Neural cell (in vitro differentiated cells): ENCODE results near the gene SUN1. TPM values are rescaled to one million over a fixed set of nuclear protein-coding genes. Genes with fewer than 3 reads are reported as not detected.

Experiments
- H2AFZ ChIP-seq: fragments of 200-600, 300-800 bp; sonication (generic), shearing (Covaris generic); 2 replicates; pipeline ENCODE4 v1.6.0; 2014; ENCODE audit warnings: low read depth, mild to moderate bottlenecking, antibody characterized with exemption, low read length, moderate library complexity
- H3F3A ChIP-seq: fragments of 200-600 bp; shearing (Covaris generic); 2 replicates; pipeline ENCODE4 v1.6.1; 2016; ENCODE audit warnings: mild to moderate bottlenecking, moderate library complexity, mixed read lengths, antibody characterized with exemption, low read length; ENCODE audit not compliant: insufficient read depth, poor library complexity, severe bottlenecking
- H3K27ac ChIP-seq: fragments of 200-600, 300-800 bp; sonication (generic), shearing (Covaris generic); 2 replicates; pipeline ENCODE4 v1.5.1; 2014; ENCODE audit warnings: mild to moderate bottlenecking, low read length, moderate library complexity
- H3K27me3 ChIP-seq: fragments of 300-800, 200-600 bp; sonication (generic), shearing (Covaris generic); 2 replicates; pipeline ENCODE4 v1.6.0; 2014; ENCODE audit warnings: mild to moderate bottlenecking, low read depth, low read length, moderate library complexity; ENCODE audit not compliant: insufficient read depth
- H3K36me3 ChIP-seq: fragments of 300-800, 200-600 bp; sonication (generic), shearing (Covaris generic); 2 replicates; pipeline ENCODE4 v1.5.1; 2014; ENCODE audit warnings: mild to moderate bottlenecking, antibody characterized with exemption, low read length, moderate library complexity; ENCODE audit not compliant: insufficient read depth
- H3K4me2 ChIP-seq: fragments of 300-800, 200-600 bp; sonication (generic), shearing (Covaris generic); 2 replicates; pipeline ENCODE4 v1.6.0; 2014; ENCODE audit warnings: mild to moderate bottlenecking, low read length
- H3K4me3 ChIP-seq: fragments of 300-800, 200-600 bp; sonication (generic), shearing (Covaris generic); 2 replicates; pipeline ENCODE4 v1.5.1; 2014; ENCODE audit warnings: mild to moderate bottlenecking, low read length, moderate library complexity
- H3K79me2 ChIP-seq: fragments of 200-600 bp; shearing (Covaris generic); replicated peaks from 2 replicates; pipeline ENCODE4 v1.6.0; 2014; ENCODE audit warnings: mild to moderate bottlenecking, low read length, moderate library complexity; ENCODE audit not compliant: insufficient read depth
- H3K9ac ChIP-seq: fragments of 300-800, 200-600 bp; sonication (generic), shearing (Covaris generic); 2 replicates; pipeline ENCODE4 v1.6.1; 2016; ENCODE audit warnings: mild to moderate bottlenecking, low read length, mixed read lengths
- H3K9me2 ChIP-seq: fragments of 200-600 bp; shearing (Covaris generic); 2 replicates; pipeline ENCODE4 v1.6.1; 2016; ENCODE audit warnings: mild to moderate bottlenecking, low read length, mixed read lengths; ENCODE audit not compliant: insufficient read depth
- H3K9me3 ChIP-seq: fragments of 200-600, 300-800 bp; sonication (generic), shearing (Covaris generic); 2 replicates; pipeline ENCODE4 v1.6.1; 2016; ENCODE audit warnings: mild to moderate bottlenecking, mixed run types, low read length, moderate library complexity, mixed read lengths
- H4K20me1 ChIP-seq: fragments of 200-600 bp; shearing (Covaris generic); 2 replicates; pipeline ENCODE4 v1.6.1; 2016; ENCODE audit warnings: mild to moderate bottlenecking, mixed run types; ENCODE audit not compliant: insufficient read depth
- CTCF ChIP-seq: fragments of 450-650 bp; IDR thresholded peaks from 2 replicates; pipeline ENCODE4 v1.5.1; 2014; ENCODE audit warnings: antibody characterized with exemption, mild to moderate bottlenecking, moderate library complexity; ENCODE audit not compliant: poor library complexity, severe bottlenecking
- EP300 ChIP-seq: fragments of 450-650 bp; conservative IDR thresholded peaks from 2 replicates; pipeline ENCODE4 v1.6.1; 2014; ENCODE audit warnings: antibody characterized with exemption, mild to moderate bottlenecking, moderate library complexity; ENCODE audit not compliant: poor library complexity, severe bottlenecking
- EZH2 ChIP-seq: fragments of 200-600, 300-800 bp; shearing (Covaris generic), sonication (generic); IDR thresholded peaks from 2 replicates; pipeline ENCODE4 v1.6.1; 2014; ENCODE audit warnings: antibody characterized with exemption, low read length, borderline replicate concordance, mild to moderate bottlenecking; ENCODE audit not compliant: insufficient read depth, poor library complexity, severe bottlenecking
- MXI1 ChIP-seq: fragments of 450-650 bp; conservative IDR thresholded peaks from 2 replicates; pipeline ENCODE4 v1.6.1; 2014; ENCODE audit warnings: antibody characterized with exemption, mild to moderate bottlenecking; ENCODE audit not compliant: poor library complexity, severe bottlenecking
- POLR2AphosphoS5 ChIP-seq: IDR thresholded peaks from 2 replicates; pipeline ENCODE4 v1.6.1; 2012
- RAD21 ChIP-seq: fragments of 450-650 bp; conservative IDR thresholded peaks from 2 replicates; pipeline ENCODE4 v1.6.1; 2014; ENCODE audit warnings: antibody characterized with exemption, mild to moderate bottlenecking, moderate library complexity
- REST ChIP-seq: IDR thresholded peaks from 2 replicates; pipeline ENCODE4 v1.6.1; 2012; ENCODE audit warnings: borderline replicate concordance
- SMC3 ChIP-seq: fragments of 450-650 bp; conservative IDR thresholded peaks from 2 replicates; pipeline ENCODE4 v1.6.1; 2014; ENCODE audit warnings: antibody characterized with exemption, mild to moderate bottlenecking, moderate library complexity; ENCODE audit not compliant: poor library complexity
- TAF1 ChIP-seq: IDR thresholded peaks from 2 replicates; pipeline ENCODE4 v1.6.1; 2012; ENCODE audit warnings: low read depth
- polyA plus RNA-seq: library from polyadenylated mRNA; depleted of rRNA; stranded (reverse); fragments of >200 nt; gene quantifications from 2 replicates; pipeline ENCODE4 v1.2.3, GENCODE V29; 2014

The SUN1 gene
- polyA plus RNA-seq, 1 donor from 2014 or later, result 309 TPM

- peaks cover 7% of the 10 kb centered on the region for H3K79me2 ChIP-seq
- no peak overlapping the region for H3K4me3 ChIP-seq
- no peak overlapping the region for H2AFZ ChIP-seq
- no peaks in the 10 kb centered on the region for H3K9me2 ChIP-seq
- TF ChIP-seq CTCF, result no peak
- TF ChIP-seq EZH2, result no peak
- no peak for TF ChIP-seq SMC3
- no peak for TF ChIP-seq REST
- TF ChIP-seq TAF1, result no peak
- H3K4me2 ChIP-seq, result no peak overlapping the region
- H3K36me3 ChIP-seq, result no peaks in the 10 kb centered on the region
- H3K27ac ChIP-seq, result no peak overlapping the region
- no peak overlapping the region for H3K9ac ChIP-seq
- no peaks in the 10 kb centered on the region for H3K27me3 ChIP-seq
- H4K20me1 ChIP-seq, result no peaks in the 10 kb centered on the region
- no peaks in the 10 kb centered on the region for H3F3A ChIP-seq
- no peaks in the 10 kb centered on the region for H3K9me3 ChIP-seq
Measured at GRCh38 chr7:840001-840600, 7.8 kb downstream of the SUN1 start.

GRCh38 chr7:841943-842342, 9.7 kb downstream of the SUN1 start:
- no peaks in the 10 kb centered on the region for H3K79me2 ChIP-seq
- H3K4me3 ChIP-seq, result no peak overlapping the region
- TF ChIP-seq MXI1 (no peak), EP300 (no peak), POLR2AphosphoS5 (no peak), TAF1 (no peak), REST (no peak), CTCF (no peak), SMC3 (no peak), EZH2 (no peak), RAD21 (no peak)

More at GRCh38 chr7:841943-842342, 9.7 kb downstream of the SUN1 start:
- Histone ChIP-seq H3K9ac (no peak overlapping the region), H3F3A (no peaks in the 10 kb centered on the region), H2AFZ (no peak overlapping the region), H3K9me3 (no peaks in the 10 kb centered on the region), H3K27ac (no peak overlapping the region), H4K20me1 (no peaks in the 10 kb centered on the region), H3K27me3 (no peaks in the 10 kb centered on the region), H3K36me3 (no peaks in the 10 kb centered on the region), H3K4me2 (no peak overlapping the region), H3K9me2 (no peaks in the 10 kb centered on the region)
